Panc1 (cell line): ENCODE data around the gene GRK1.

ENCODE experiments used
- POLR2AphosphoS5 ChIP-seq: IDR thresholded peaks from 2 replicates; pipeline ENCODE4 v1.6.1; 2012; ENCODE audit warnings: mild to moderate bottlenecking, low read depth, low read length, moderate library complexity
- REST ChIP-seq, 2 experiments: IDR thresholded peaks; 2 replicates each; pipeline ENCODE4 v1.6.1; 2011 to 2012; ENCODE audit warnings: low read depth in 2 of 2, control low read depth in 1 of 2, low read length in 1 of 2, mild to moderate bottlenecking in 1 of 2, moderate library complexity in 1 of 2; ENCODE audit not compliant: insufficient read depth in 1 of 2
- TCF7L2 ChIP-seq: IDR thresholded peaks from 2 replicates; pipeline ENCODE4 v1.6.1; 2011; ENCODE audit warnings: mild to moderate bottlenecking, low read depth, low read length, inconsistent platforms
- TF ChIP-seq, protein P1 (sequence below): fragments of 450-650 bp; IDR thresholded peaks from 2 replicates; pipeline ENCODE4 v1.5.1; 2017; ENCODE audit warnings: mild to moderate bottlenecking

DNA sequence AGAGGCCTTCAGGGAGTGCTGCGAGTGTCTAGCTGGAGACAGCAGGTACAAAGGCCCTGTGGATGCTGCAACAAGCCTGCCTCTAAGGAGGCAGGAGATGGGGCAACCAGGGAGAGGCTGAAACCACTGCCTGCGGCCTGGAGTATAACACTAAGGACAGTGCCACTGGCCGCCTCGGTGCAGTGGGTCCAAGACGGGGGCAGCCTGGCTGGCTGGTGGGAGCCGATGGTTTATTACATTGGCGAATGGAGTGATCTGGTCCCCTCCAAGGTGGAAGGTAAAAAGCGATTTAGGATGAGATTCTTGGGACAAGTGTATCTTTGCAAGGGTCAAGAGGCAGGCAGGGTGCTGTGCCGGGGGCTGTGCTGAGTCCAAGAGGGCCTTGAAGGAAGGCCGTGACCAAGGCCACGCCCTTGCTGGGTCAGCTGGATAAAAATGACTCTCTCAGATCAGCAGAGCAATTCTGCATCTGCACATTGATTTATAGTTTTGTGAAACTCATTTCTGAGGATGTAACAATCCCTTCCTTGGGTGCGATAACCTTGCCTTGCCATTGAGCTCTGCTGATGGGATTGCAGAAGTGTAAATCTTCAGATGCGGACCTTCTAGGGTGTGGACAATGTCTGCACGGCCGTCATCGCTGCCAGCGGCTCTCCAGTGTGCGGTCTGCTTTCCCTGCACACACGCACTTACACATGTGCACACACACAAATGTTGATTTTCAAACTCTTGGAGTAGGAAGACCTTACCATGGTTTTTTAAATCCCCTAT is 98.0 kb downstream of the GRK1 start:
- TF ChIP-seq, protein P1, sequence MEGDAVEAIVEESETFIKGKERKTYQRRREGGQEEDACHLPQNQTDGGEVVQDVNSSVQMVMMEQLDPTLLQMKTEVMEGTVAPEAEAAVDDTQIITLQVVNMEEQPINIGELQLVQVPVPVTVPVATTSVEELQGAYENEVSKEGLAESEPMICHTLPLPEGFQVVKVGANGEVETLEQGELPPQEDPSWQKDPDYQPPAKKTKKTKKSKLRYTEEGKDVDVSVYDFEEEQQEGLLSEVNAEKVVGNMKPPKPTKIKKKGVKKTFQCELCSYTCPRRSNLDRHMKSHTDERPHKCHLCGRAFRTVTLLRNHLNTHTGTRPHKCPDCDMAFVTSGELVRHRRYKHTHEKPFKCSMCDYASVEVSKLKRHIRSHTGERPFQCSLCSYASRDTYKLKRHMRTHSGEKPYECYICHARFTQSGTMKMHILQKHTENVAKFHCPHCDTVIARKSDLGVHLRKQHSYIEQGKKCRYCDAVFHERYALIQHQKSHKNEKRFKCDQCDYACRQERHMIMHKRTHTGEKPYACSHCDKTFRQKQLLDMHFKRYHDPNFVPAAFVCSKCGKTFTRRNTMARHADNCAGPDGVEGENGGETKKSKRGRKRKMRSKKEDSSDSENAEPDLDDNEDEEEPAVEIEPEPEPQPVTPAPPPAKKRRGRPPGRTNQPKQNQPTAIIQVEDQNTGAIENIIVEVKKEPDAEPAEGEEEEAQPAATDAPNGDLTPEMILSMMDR: no peak
- TF ChIP-seq TCF7L2: no peak
- no peak for TF ChIP-seq POLR2AphosphoS5
- no peak for TF ChIP-seq REST (IDR thresholded peaks at IDR 0.05; ENCODE audit: insufficient read depth in 1 of 2, low read depth in 2 of 2, low read length in 1 of 2)
